Vagina (tissue), 2 donors: Measurements from ENCODE around the gene CACHD1. TPM values are rescaled to one million over a fixed set of nuclear protein-coding genes. Genes with fewer than 3 reads are reported as not detected.

Source experiments
- DNase-seq, 2 donors: peaks; one replicate each; pipeline ENCODE4 v3.0.0-alpha.2; 2017; ENCODE audit errors: extremely low spot score in 2 of 2
- H3K27ac ChIP-seq: fragments of 200-600 bp; sonication (generic); one replicate; pipeline ENCODE4 v1.5.1; 2019
- H3K27me3 ChIP-seq: fragments of 200-600 bp; sonication (generic); one replicate; pipeline ENCODE4 v1.5.1; 2019
- H3K36me3 ChIP-seq, 2 donors: fragments of 200-600 bp; sonication (generic); one replicate each; pipeline ENCODE4 v1.5.1; 2017 to 2019
- H3K4me1 ChIP-seq: fragments of 200-600 bp; sonication (generic); one replicate; pipeline ENCODE4 v1.5.1; 2019
- H3K4me3 ChIP-seq, 2 donors: fragments of 200-600 bp; sonication (generic); 1 replicate in 1 of 2; 2 replicates in 1 of 2; pipeline ENCODE4 v1.5.1; 2016 to 2019
- H3K9me3 ChIP-seq: fragments of 200-600 bp; sonication (generic); one replicate; pipeline ENCODE4 v1.5.1; 2019
- POLR2A ChIP-seq, 2 donors: fragments of 450-650 bp; IDR thresholded peaks; one replicate each; pipeline ENCODE4 v1.6.1; 2017; ENCODE audit warnings: antibody characterized with exemption in 2 of 2, mild to moderate bottlenecking in 2 of 2, moderate library complexity in 2 of 2
- POLR2AphosphoS5 ChIP-seq, 2 donors: sonication (generic); formaldehyde crosslinking; IDR thresholded peaks; one replicate each; pipeline ENCODE4 v1.9.0; 2017; ENCODE audit warnings: antibody characterized with exemption in 2 of 2, mild to moderate bottlenecking in 2 of 2, low read depth in 1 of 2; ENCODE audit not compliant: insufficient read depth in 1 of 2
- intact Hi-C: fragments of 100-400 bp; cut with DNase I; formaldehyde crosslinking; loops from one replicate; pipeline ENCODE4 v1.15.1; 2023
- total RNA-seq: library from RNA; depleted of rRNA; stranded (reverse); fragments of >200 nt; gene quantifications from one replicate; pipeline ENCODE4 v1.2.3, GENCODE V29; 2016
- TF ChIP-seq, protein P1 (sequence below), 3 experiments: fragments of 450-650 bp in 2 of 3; fragments of 200-600 bp in 1 of 3; sonication (generic) in 1 of 3; IDR thresholded peaks; one replicate each; pipeline ENCODE4 v1.5.1; 2017 to 2019; ENCODE audit warnings: antibody characterized with exemption in 3 of 3, mild to moderate bottlenecking in 2 of 3, moderate library complexity in 2 of 3

CACHD1 gene
- total RNA-seq, 1 donor from 2014 or later = 27.7 TPM

DNA sequence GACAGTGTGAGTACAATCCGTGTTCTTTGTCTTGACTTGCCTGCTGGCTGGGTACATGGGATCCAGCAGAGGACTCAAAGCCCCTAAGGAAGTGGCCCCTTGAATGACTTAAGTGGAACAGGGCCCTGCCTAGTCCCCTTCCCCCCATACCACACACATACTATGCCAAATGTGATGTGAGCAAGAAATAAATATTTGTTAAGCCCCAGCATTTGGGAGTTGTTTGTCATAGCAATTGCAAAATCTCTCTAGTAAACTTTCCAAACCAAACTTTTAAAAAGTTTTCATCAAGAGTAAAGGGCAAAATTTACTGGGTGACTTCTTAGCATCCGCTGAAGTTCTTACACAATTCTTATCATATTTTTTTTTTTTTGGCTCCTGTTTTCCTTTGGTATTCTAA is 32.5 kb upstream of the CACHD1 start:
- no peak for DNase-seq
- Histone ChIP-seq H3K27ac (no peak overlapping the region), H3K36me3 (no peaks in the 10 kb centered on the region), H3K4me1 (no peaks in the 10 kb centered on the region), H3K27me3 (no peaks in the 10 kb centered on the region), H3K9me3 (no peaks in the 10 kb centered on the region), H3K4me3 (no peak overlapping the region)
- intact Hi-C loops = no loop called here
- no peak for TF ChIP-seq POLR2AphosphoS5 (IDR thresholded peaks at IDR 0.05; ENCODE audit: insufficient read depth in 1 of 2, low read depth in 1 of 2)
- TF ChIP-seq, protein P1, sequence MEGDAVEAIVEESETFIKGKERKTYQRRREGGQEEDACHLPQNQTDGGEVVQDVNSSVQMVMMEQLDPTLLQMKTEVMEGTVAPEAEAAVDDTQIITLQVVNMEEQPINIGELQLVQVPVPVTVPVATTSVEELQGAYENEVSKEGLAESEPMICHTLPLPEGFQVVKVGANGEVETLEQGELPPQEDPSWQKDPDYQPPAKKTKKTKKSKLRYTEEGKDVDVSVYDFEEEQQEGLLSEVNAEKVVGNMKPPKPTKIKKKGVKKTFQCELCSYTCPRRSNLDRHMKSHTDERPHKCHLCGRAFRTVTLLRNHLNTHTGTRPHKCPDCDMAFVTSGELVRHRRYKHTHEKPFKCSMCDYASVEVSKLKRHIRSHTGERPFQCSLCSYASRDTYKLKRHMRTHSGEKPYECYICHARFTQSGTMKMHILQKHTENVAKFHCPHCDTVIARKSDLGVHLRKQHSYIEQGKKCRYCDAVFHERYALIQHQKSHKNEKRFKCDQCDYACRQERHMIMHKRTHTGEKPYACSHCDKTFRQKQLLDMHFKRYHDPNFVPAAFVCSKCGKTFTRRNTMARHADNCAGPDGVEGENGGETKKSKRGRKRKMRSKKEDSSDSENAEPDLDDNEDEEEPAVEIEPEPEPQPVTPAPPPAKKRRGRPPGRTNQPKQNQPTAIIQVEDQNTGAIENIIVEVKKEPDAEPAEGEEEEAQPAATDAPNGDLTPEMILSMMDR (IDR thresholded peaks at IDR 0.05) = no peak
- TF ChIP-seq POLR2A (IDR thresholded peaks at IDR 0.05) = no peak

DNA sequence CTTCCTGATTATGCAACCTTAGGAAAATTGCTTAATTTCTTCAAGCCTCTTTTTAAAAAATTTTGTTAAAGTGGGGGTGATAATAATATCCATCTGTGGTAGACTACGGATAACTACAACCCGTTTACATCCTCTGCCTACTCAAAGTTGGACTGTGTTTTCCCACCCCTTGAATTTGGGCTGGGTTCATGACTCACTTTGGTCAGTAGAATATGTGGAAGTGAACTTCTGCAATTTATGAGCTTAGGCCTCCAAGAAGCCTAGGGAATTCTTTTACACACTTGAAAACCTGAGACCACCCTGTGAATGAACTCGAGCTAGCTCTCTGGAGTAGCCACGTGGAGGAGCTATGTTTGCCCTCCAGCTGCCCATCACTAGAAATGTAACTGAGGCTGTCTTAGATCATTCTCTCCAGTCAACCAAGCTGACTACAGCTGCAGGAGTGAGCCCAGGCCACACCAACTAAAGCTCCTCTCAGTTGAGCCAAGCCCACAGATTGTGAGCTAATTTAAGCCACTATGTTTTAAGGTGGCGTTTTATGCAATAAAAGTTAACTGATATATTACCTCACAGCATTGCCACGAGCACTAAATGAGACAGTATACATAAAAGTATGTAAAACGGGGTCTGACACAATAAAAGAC is 29.6 kb upstream of the CACHD1 start:
- Histone ChIP-seq H3K4me3 (no peak overlapping the region), H3K36me3 (no peaks in the 10 kb centered on the region), H3K27me3 (no peaks in the 10 kb centered on the region), H3K27ac (no peak overlapping the region), H3K4me1 (no peaks in the 10 kb centered on the region), H3K9me3 (no peaks in the 10 kb centered on the region)
- TF ChIP-seq POLR2A (IDR thresholded peaks at IDR 0.05) = no peak
- TF ChIP-seq, protein P1 (IDR thresholded peaks at IDR 0.05) = no peak
- no peak for TF ChIP-seq POLR2AphosphoS5 (IDR thresholded peaks at IDR 0.05; ENCODE audit: insufficient read depth in 1 of 2, low read depth in 1 of 2)
- DNase-seq = no peak
- intact Hi-C loops = no loop called here

DNA sequence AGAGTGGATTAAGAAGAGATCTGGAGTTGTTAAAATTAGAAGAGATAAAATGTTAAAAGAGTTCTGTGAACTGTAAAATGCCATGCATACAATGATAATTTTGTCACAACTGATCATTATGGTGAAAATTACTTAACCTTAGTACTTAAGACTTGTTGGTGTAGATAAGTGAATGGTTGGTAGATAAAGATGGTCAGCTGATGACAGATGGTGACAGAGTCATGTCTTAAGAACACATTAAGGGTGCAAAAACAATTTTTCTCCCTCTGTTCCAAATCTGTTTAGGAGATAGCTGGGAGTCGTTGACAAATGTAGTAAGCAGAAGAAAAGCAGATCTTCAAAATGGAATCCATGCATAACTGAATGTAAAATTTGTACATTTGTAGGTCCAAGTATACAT is 18.5 kb upstream of the CACHD1 start:
- no peaks in the 10 kb centered on the region for H3K9me3 ChIP-seq
- intact Hi-C loops = no loop called here
- TF ChIP-seq, protein P1 (IDR thresholded peaks at IDR 0.05) = no peak
- no peak for DNase-seq
- no peaks in the 10 kb centered on the region for H3K4me1 ChIP-seq
- no peak overlapping the region for H3K4me3 ChIP-seq
- H3K27ac ChIP-seq = no peak overlapping the region
- no peaks in the 10 kb centered on the region for H3K27me3 ChIP-seq
- no peaks in the 10 kb centered on the region for H3K36me3 ChIP-seq

DNA sequence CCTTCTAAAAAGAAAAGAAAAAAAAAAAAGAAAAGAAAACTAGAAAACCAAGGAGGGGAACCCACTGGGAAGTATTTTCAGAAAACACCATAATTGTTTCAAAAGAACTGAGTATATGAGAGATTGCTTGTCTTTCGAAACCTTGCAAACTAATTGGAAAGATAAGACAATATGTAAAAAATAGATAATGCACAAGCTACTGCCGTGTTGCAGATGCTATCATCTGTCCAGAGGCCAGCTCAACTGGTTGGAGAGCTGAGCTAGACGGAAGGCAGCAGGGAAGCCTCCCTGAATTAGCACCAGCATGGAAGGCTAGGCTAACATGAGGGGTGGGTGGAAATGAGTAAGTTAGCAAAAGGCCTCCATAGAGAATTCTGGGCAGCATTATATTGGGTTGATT is 16.2 kb upstream of the CACHD1 start:
- Histone ChIP-seq H3K27me3 (no peaks in the 10 kb centered on the region), H3K4me3 (no peak overlapping the region), H3K27ac (no peak overlapping the region), H3K36me3 (no peaks in the 10 kb centered on the region), H3K4me1 (no peaks in the 10 kb centered on the region), H3K9me3 (no peaks in the 10 kb centered on the region)
- TF ChIP-seq, protein P1 (IDR thresholded peaks at IDR 0.05) = no peak
- no peak for TF ChIP-seq POLR2A (IDR thresholded peaks at IDR 0.05)
- no peak for TF ChIP-seq POLR2AphosphoS5 (IDR thresholded peaks at IDR 0.05; ENCODE audit: insufficient read depth in 1 of 2, low read depth in 1 of 2)
- intact Hi-C loops = no loop called here
- DNase-seq = no peak

DNA sequence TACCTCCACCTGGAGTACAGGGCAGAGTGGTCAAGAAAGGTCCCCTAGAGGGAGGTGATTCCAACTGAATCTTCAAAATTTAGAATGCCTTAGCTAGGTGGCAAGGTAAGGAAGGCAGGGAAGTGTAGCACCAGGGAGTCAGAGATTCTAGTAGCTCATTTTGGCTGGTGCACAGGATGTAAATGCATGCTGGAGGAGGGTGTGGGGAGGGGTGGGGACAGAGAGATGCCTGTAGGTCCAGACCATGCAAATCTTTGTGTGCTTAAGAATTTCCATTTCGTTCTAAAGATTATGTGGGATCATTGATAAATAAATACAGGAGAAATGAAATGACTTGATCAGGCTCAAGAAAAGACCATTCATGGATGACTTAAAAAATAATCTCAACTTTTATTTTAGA is 11.0 kb upstream of the CACHD1 start:
- TF ChIP-seq POLR2A (IDR thresholded peaks at IDR 0.05) (no peak), POLR2AphosphoS5 (IDR thresholded peaks at IDR 0.05; ENCODE audit: insufficient read depth in 1 of 2, low read depth in 1 of 2) (no peak)
- TF ChIP-seq, protein P1 (IDR thresholded peaks at IDR 0.05) = no peak
- DNase-seq = no peak
- intact Hi-C loops = no loop called here

More for the DNA sequence above, 11.0 kb upstream of the CACHD1 start:
- H3K36me3 ChIP-seq = no peaks in the 10 kb centered on the region
- no peaks in the 10 kb centered on the region for H3K27me3 ChIP-seq
- H3K27ac ChIP-seq = no peak overlapping the region
- H3K4me1 ChIP-seq = no peaks in the 10 kb centered on the region
- H3K9me3 ChIP-seq = no peaks in the 10 kb centered on the region
- H3K4me3 ChIP-seq = no peak overlapping the region
